A549 (cell line): ENCODE results near the gene MEOX1. TPM values are rescaled to one million over a fixed set of nuclear protein-coding genes. Genes with fewer than 3 reads are reported as not detected.
A peak's percentile ranks its signal among the peaks of the same experiment; 100 is the strongest.

Experiments
- ATAC-seq, 2 experiments: fragments of 200-7000 bp in 1 of 2; fragments of >200 bp in 1 of 2; cut with Nextera tagmentation in 1 of 2; cut with Tn5 transposase in 1 of 2; 3 replicates each; pipeline versions ENCODE4 v1.8.0 to v1.9.1; 2018 to 2020; ENCODE audit warnings: mild to moderate bottlenecking in 1 of 2, moderate library complexity in 1 of 2
- CTCF ChIA-PET: fragments of 300-600 bp; sonication (Branson Sonifier 250); formaldehyde crosslinking; extraction: SDS; loops from one replicate; lab custom pipeline; 2021; ENCODE audit warnings: antibody characterized with exemption, inconsistent platforms; lab: Yijun Ruan, JAX
- POLR2A ChIA-PET: fragments of 350-600 bp; formaldehyde crosslinking; extraction: SDS; loops from one replicate; lab custom pipeline; 2021; ENCODE audit warnings: antibody characterized with exemption, inconsistent platforms; lab: Yijun Ruan, JAX
- DNase-seq, 2 experiments: peaks; one replicate each; pipeline versions ENCODE4 v3.0.0 to v3.0.0-alpha.2; 2011 to 2016; ENCODE audit warnings: low read depth in 1 of 2, low spot score in 1 of 2
- FAIRE-seq: peaks from 2 replicates; lab custom pipeline; 2011; peaks lifted over from hg19 to GRCh38; lab: Jason Lieb, UNC
- H3K27ac ChIP-seq, 2 experiments: fragments of >200 bp; sonication (Bioruptor Twin); formaldehyde crosslinking; 3 replicates each; pipeline ENCODE4 v1.5.1; 2016 to 2017
- H3K4me1 ChIP-seq: fragments of >200 bp; sonication (Bioruptor Twin); formaldehyde crosslinking; 3 replicates; pipeline ENCODE4 v1.6.1; 2016
- H3K4me2 ChIP-seq: fragments of >200 bp; sonication (Bioruptor Twin); formaldehyde crosslinking; 3 replicates; pipeline ENCODE4 v1.6.1; 2016
- H3K4me3 ChIP-seq: fragments of >200 bp; sonication (Bioruptor Twin); formaldehyde crosslinking; 3 replicates; pipeline ENCODE4 v1.5.1; 2016
- H3K9me3 ChIP-seq: fragments of >200 bp; sonication (Bioruptor Twin); formaldehyde crosslinking; 3 replicates; pipeline ENCODE4 v1.6.1; 2016
- ATOH8 ChIP-seq: fragments of 250-450 bp; sonication (Bioruptor Pico); IDR thresholded peaks from 2 replicates; pipeline ENCODE4 v1.5.0; 2020; ENCODE audit warnings: low read depth, mild to moderate bottlenecking, moderate library complexity
- BCL3 ChIP-seq: fragments of >200 bp; sonication (Bioruptor Twin); formaldehyde crosslinking; IDR thresholded peaks from 3 replicates; pipeline ENCODE4 v1.6.1; 2016
- CEBPB ChIP-seq, 2 experiments: fragments of >200 bp in 1 of 2; sonication (Bioruptor Twin) in 1 of 2; formaldehyde crosslinking in 1 of 2; IDR thresholded peaks; 2 replicates each; pipeline ENCODE4 v1.6.1; 2012 to 2016
- CHD4 ChIP-seq: fragments of 200-600 bp; sonication (generic); IDR thresholded peaks from 2 replicates; pipeline ENCODE4 v1.6.1; 2016; ENCODE audit warnings: antibody characterized with exemption, mild to moderate bottlenecking, borderline replicate concordance
- E2F6 ChIP-seq: IDR thresholded peaks from 2 replicates; pipeline ENCODE4 v1.6.1; 2012; ENCODE audit warnings: low read depth, borderline replicate concordance
- ESRRA ChIP-seq: fragments of 150-350 bp; IDR thresholded peaks from 2 replicates; pipeline ENCODE4 v1.6.1; 2014; ENCODE audit warnings: mild to moderate bottlenecking, low read length, borderline replicate concordance
- GATA3 ChIP-seq: IDR thresholded peaks from 2 replicates; pipeline ENCODE4 v1.6.1; 2012; ENCODE audit warnings: borderline replicate concordance
- HOXA7 ChIP-seq: fragments of 250-450 bp; sonication (Bioruptor Pico); IDR thresholded peaks from 2 replicates; pipeline ENCODE4 v1.5.0; 2020; ENCODE audit warnings: mild to moderate bottlenecking, moderate library complexity
- HOXB13 ChIP-seq: fragments of 250-450 bp; sonication (Bioruptor Pico); IDR thresholded peaks from 2 replicates; pipeline ENCODE4 v1.5.0; 2020; ENCODE audit warnings: low read depth, mild to moderate bottlenecking, moderate library complexity
- HOXB5 ChIP-seq: fragments of 250-450 bp; sonication (Bioruptor Pico); IDR thresholded peaks from 2 replicates; pipeline ENCODE4 v1.5.0; 2020; ENCODE audit warnings: mild to moderate bottlenecking, moderate library complexity
- JUN ChIP-seq, 2 experiments: fragments of >200 bp; sonication (Bioruptor Twin); formaldehyde crosslinking; IDR thresholded peaks; 2 replicates in 1 of 2; 3 replicates in 1 of 2; pipeline ENCODE4 v1.6.1; 2016 to 2017
- JUNB ChIP-seq: fragments of >200 bp; sonication (Bioruptor Twin); formaldehyde crosslinking; IDR thresholded peaks from 2 replicates; pipeline ENCODE4 v1.6.1; 2016
- KDM1A ChIP-seq: fragments of 200-600 bp; sonication (generic); IDR thresholded peaks from 2 replicates; pipeline ENCODE4 v1.6.1; 2016; ENCODE audit warnings: low read depth, mild to moderate bottlenecking
- KDM5A ChIP-seq: fragments of 200-600 bp; sonication (generic); IDR thresholded peaks from 2 replicates; pipeline ENCODE4 v1.6.1; 2016; ENCODE audit warnings: antibody characterized with exemption, mild to moderate bottlenecking
- MAFK ChIP-seq: fragments of 450-650 bp; IDR thresholded peaks from 2 replicates; pipeline ENCODE4 v1.6.1; 2014; ENCODE audit not compliant: partially characterized antibody
- NPAS2 ChIP-seq: fragments of 250-450 bp; sonication (Bioruptor Pico); IDR thresholded peaks from 2 replicates; pipeline ENCODE4 v1.8.0; 2022; ENCODE audit warnings: mild to moderate bottlenecking, moderate library complexity, borderline replicate concordance
- RARB ChIP-seq: fragments of 250-450 bp; sonication (Bioruptor Pico); IDR thresholded peaks from 2 replicates; pipeline ENCODE4 v1.8.0; 2021; ENCODE audit warnings: mild to moderate bottlenecking, moderate library complexity
- RCOR1 ChIP-seq: fragments of 150-350 bp; IDR thresholded peaks from 2 replicates; pipeline ENCODE4 v1.6.1; 2014; ENCODE audit warnings: antibody characterized with exemption, low read length, low read depth
- RFX5 ChIP-seq: fragments of 450-650 bp; IDR thresholded peaks from 2 replicates; pipeline ENCODE4 v1.7.1; 2014; ENCODE audit warnings: antibody characterized with exemption, mild to moderate bottlenecking, moderate library complexity
- SMC3 ChIP-seq: fragments of >200 bp; sonication (Bioruptor Twin); formaldehyde crosslinking; IDR thresholded peaks from 3 replicates; pipeline ENCODE4 v1.6.1; 2018; ENCODE audit warnings: inconsistent platforms
- SREBF2 ChIP-seq: fragments of 450-650 bp; IDR thresholded peaks from 2 replicates; pipeline ENCODE4 v1.6.1; 2014; ENCODE audit warnings: mild to moderate bottlenecking, moderate library complexity
- ZC3H11A ChIP-seq: fragments of 450-650 bp; IDR thresholded peaks from 2 replicates; pipeline ENCODE4 v1.6.1; 2014; ENCODE audit warnings: antibody characterized with exemption, mild to moderate bottlenecking
- ZFP36 ChIP-seq: fragments of 450-650 bp; IDR thresholded peaks from 2 replicates; pipeline ENCODE4 v1.6.1; 2014; ENCODE audit warnings: borderline replicate concordance; ENCODE audit not compliant: partially characterized antibody
- WGBS: methylation state at CpG from one replicate; pipeline ENCODE4 v1.1.6; 2017; ENCODE audit errors: missing lambda C conversion rate; 5-methylcytosine and 5-hydroxymethylcytosine counted together
- polyA plus RNA-seq, 4 experiments: library from polyadenylated mRNA; depleted of rRNA in 3 of 4; stranded (reverse); fragments of >200 nt; fragmentation: RNase III in 1 of 4; extraction: RNeasy Plus Mini Kit Qiagen cat#74134 plus additional on column Dnase treatment in 1 of 4; gene quantifications; 2 replicates in 3 of 4; 3 replicates in 1 of 4; pipeline ENCODE4 v1.2.3, GENCODE V29; 2011 to 2017
- TF ChIP-seq, protein P1 (sequence below): fragments of 150-350 bp; IDR thresholded peaks from 2 replicates; pipeline ENCODE4 v1.6.1; 2014; ENCODE audit warnings: low read depth, mild to moderate bottlenecking, low read length

The MEOX1 gene
- polyA plus RNA-seq, 2 of the 4 experiments (the other 2 are of a cell fraction), result not detected

DNA sequence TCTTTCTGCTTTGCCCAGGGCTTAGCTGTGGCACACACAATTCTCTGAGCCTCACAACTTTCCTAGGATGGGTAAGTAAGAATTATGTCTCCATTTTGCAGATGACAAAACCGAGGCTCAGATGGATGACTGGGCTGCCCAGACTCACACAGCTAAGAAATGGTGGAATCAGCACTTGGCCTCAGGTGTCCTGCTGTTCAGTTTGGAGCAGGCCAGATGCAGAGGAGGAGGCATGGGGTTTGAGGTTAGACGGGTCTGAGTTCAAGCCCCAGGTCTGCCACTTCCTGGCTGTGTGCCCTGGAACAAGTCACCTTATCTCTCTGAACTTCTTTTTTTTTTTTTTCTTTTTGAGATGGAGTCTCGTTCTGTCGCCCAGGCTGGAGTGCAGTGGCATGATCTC is 1.7 kb upstream of the MEOX1 start:
- DNase-seq (no peak), ATAC-seq (no peak), FAIRE-seq (no peak)
- ChIA-PET CTCF (no interaction called here), POLR2A (no interaction called here)
- WGBS, result 79% methylated on average over 4 of the region's 4 CpGs
- no peak overlapping the region for H3K4me3 ChIP-seq
- H3K27ac ChIP-seq, result no peak overlapping the region
- no peaks in the 10 kb centered on the region for H3K9me3 ChIP-seq
- H3K4me1 ChIP-seq, result no peaks in the 10 kb centered on the region
- H3K4me2 ChIP-seq, result no peak overlapping the region
- TF ChIP-seq KDM1A (peak; percentile 81), E2F6 (no peak)

DNA sequence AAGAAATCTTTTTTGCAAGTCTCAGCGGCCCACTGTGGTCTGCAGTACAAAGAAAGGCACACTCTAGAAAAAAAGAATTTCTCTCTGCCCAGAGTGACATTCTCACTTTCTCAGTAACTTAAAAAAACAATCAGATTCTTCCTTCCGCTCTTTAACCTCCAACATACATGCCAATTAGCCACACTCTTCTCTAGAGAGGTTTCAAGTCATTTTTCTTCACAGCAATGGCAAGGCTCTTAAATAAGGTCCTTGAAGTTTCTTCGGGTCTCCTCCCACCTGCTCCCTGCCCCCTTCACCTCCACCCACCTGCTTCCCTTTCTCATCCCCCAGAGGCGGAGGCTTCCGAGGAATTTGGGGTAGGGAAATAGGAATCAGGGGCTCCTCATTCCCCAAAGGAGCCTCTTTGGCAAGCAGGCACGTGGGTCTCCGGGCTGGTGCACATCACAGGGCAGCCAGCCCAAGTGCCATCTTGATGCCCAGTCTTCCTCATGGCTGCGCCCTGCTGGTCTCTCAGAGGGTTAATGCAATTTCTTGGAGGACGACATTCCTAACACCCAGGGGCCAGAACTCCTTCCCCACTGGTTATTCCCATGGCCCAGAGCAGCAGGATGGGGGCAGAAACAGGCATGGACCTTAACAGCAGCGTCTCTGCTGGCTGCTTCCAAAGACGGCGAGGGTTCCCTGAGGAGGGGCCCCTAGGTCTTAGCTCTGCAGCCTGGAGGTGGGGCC is 855 bp upstream of the MEOX1 start:
- Histone ChIP-seq H3K4me2 (no peak overlapping the region), H3K4me1 (no peaks in the 10 kb centered on the region), H3K4me3 (no peak overlapping the region), H3K9me3 (no peaks in the 10 kb centered on the region)
- ATAC-seq, result no peak
- WGBS, result 75% methylated on average over 12 of the region's 12 CpGs
- POLR2A ChIA-PET, result no interaction called here
- TF ChIP-seq RCOR1, result no peak
- no peak for TF ChIP-seq HOXB13
- no peak for TF ChIP-seq JUNB
- no peak for TF ChIP-seq CHD4
- TF ChIP-seq RFX5, result no peak
- TF ChIP-seq CEBPB (IDR thresholded peaks at IDR 0.05), result no peak
- TF ChIP-seq SREBF2, result no peak
- no peak for TF ChIP-seq BCL3
- no peak for TF ChIP-seq SMC3
- TF ChIP-seq, all 56 proteins: peak for 0
- H3K27ac ChIP-seq, result no peak overlapping the region
- DNase-seq (no peak), FAIRE-seq (no peak)
- CTCF ChIA-PET, result interaction anchor here (0.8 kb wide), 1 partner anchor 105 kb away, joined by 3 read pairs; no protein-coding TSS in a partner anchor

DNA sequence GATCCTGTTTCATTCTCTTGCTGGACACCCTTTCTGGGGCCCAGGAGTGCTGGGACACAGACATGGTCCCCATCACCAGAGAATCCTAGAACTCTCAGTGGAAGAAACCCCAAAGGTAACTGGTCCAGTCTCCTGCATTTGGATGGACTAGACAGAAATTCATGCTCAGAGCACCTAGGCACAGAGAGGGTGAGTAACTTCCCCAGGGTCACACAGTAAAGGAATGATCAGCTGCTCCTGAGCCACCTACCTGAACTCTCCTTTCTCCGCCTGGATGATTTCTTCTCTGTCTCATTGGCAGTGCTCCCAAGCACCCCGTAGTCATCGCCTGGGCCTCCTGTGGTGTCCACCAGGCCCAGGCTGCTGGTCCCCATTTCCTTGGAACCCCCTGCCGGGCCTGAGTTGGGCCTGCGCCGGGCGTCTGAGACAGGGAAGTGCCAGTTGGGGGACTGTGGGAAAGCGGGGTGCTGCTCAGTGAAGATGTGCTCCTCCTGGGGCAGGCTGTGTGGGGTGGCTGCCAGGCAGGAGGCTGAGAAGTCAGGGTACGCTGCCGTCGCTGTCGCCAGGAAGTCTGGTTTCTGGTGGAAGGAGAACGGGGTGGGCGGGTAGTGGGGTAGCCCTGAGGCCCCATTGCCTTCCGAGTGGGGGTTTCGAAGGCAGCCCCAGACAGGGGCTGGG is 767 bp downstream of the MEOX1 start:
- Histone ChIP-seq H3K27ac (no peak overlapping the region), H3K4me1 (no peaks in the 10 kb centered on the region; the same call in 2 of the 3 replicates), H3K9me3 (no peaks in the 10 kb centered on the region)
- DNase-seq (no peak), FAIRE-seq (no peak), ATAC-seq (no peak)
- CTCF ChIA-PET, result interaction anchor here (1.0 kb wide), 1 partner anchor 177 kb away, joined by 3 read pairs; the partner anchor contains the start of gene DHX8
- TF ChIP-seq KDM5A (no peak), SREBF2 (no peak), KDM1A (0 out of 2 replicates have a peak, but pooled peaks have one; percentile 41), ZFP36 (peak; percentile 72), RARB (CRISPR knock-in tag) (no peak), HOXB5 (no peak)
- TF ChIP-seq, all 56 proteins: peak for 2
- no peak overlapping the region for H3K4me3 ChIP-seq
- POLR2A ChIA-PET, result no interaction called here
- WGBS, result 77% methylated on average over 12 of the region's 16 CpGs
- H3K4me2 ChIP-seq, result no peak overlapping the region

DNA sequence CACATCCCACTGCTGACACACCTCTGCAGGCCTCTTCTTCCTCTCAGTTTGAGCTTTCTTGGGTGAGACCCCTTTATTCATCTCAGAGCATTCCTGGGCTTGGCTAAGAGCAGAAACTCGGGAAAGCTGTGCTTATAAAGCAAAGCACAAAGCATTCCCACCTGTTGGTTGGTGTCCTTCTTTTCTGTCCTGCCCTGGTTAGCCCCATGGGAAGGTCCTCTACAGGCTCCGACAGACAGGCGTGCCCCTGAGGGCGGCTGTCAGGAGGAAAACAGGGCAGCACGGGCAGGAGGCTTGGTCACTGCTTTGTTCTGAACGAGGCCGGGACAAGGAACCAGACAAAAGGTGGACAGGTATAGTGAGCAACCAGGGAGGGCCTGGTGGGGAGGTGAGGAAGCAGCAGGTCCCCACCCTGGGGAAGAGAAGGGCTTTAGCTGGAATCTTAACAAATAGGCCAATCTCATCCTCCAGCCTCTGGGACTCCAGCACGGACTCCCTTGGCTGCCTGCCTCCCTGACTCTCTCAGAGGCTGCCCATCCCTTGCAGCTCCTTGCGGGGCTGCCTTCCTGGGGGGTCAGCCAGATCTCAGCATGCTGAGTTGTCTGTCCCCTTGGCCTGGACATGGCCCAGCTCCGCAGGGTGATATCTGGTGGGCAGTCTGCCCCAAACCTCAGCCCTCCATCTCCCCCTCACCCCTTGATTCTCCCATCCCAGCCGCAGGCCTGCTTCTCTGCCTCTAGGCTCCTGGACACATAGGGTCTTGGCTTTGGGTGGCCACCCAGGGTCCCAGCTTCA is 1.7 kb downstream of the MEOX1 start:
- no peaks in the 10 kb centered on the region; the same call in 2 of the 3 replicates for H3K4me1 ChIP-seq
- H3K4me2 ChIP-seq, result no peak overlapping the region
- CTCF ChIA-PET, result interaction anchor here (1.0 to 2.2 kb wide), 9 partner anchors 10 to 176 kb away, joined by 3 to 11 read pairs (median 4); partner anchors contain the start of gene DHX8
- DNase-seq, result no peak
- no peak; a peak in 1 of 6 replicates for ATAC-seq
- WGBS, result 84% methylated on average over 11 of the region's 11 CpGs
- no peak for FAIRE-seq
- no peak overlapping the region for H3K27ac ChIP-seq
- POLR2A ChIA-PET, result no interaction called here
- H3K4me3 ChIP-seq, result no peak overlapping the region
- no peaks in the 10 kb centered on the region for H3K9me3 ChIP-seq
- TF ChIP-seq SREBF2 (no peak), CEBPB (IDR thresholded peaks at IDR 0.05) (no peak), HOXA7 (CRISPR knock-in tag) (no peak), ESRRA (no peak), NPAS2 (CRISPR knock-in tag) (no peak), ATOH8 (no peak), ZC3H11A (no peak), MAFK (no peak), GATA3 (no peak), JUN (IDR thresholded peaks at IDR 0.05) (no peak)
- TF ChIP-seq, protein P1, sequence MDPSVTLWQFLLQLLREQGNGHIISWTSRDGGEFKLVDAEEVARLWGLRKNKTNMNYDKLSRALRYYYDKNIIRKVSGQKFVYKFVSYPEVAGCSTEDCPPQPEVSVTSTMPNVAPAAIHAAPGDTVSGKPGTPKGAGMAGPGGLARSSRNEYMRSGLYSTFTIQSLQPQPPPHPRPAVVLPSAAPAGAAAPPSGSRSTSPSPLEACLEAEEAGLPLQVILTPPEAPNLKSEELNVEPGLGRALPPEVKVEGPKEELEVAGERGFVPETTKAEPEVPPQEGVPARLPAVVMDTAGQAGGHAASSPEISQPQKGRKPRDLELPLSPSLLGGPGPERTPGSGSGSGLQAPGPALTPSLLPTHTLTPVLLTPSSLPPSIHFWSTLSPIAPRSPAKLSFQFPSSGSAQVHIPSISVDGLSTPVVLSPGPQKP, result no peak
